Osteoblast (primary cell): ENCODE results near the gene WHRN. TPM values are rescaled to one million over a fixed set of nuclear protein-coding genes. Genes with fewer than 3 reads are reported as not detected.
A peak's percentile ranks its signal among the peaks of the same experiment; 100 is the strongest.

Source experiments
- DNase-seq: peaks from one replicate; pipeline ENCODE4 v3.0.0; 2011; ENCODE audit warnings: low spot score, mixed read lengths; ENCODE audit not compliant: insufficient read length; ENCODE audit errors: missing footprints
- H2AFZ ChIP-seq: 2 replicates; pipeline ENCODE4 v1.6.0; 2011; ENCODE audit warnings: mild to moderate bottlenecking, low read length
- H3K27ac ChIP-seq: 2 replicates; pipeline ENCODE4 v1.5.1; 2011; ENCODE audit warnings: mild to moderate bottlenecking, low read depth, low read length, moderate library complexity
- H3K27me3 ChIP-seq: 2 replicates; pipeline ENCODE4 v1.6.0; 2012; ENCODE audit warnings: mild to moderate bottlenecking, control low read depth, inconsistent platforms, low read length, moderate library complexity; ENCODE audit not compliant: insufficient read depth
- H3K36me3 ChIP-seq: 2 replicates; pipeline ENCODE4 v1.5.1; 2011; ENCODE audit warnings: mild to moderate bottlenecking, low read length, control low read depth, moderate library complexity; ENCODE audit not compliant: insufficient read depth
- H3K4me1 ChIP-seq: 2 replicates; pipeline ENCODE4 v1.5.1; 2011; ENCODE audit warnings: mild to moderate bottlenecking, low read length, control low read depth, moderate library complexity; ENCODE audit not compliant: insufficient read depth
- H3K4me2 ChIP-seq: 2 replicates; pipeline ENCODE4 v1.6.0; 2011; ENCODE audit warnings: mild to moderate bottlenecking, low read length; ENCODE audit not compliant: insufficient read depth
- H3K4me3 ChIP-seq: fragments of 200-600 bp; sonication (generic); 3 replicates; pipeline ENCODE4 v1.5.1; 2012; ENCODE audit warnings: mild to moderate bottlenecking, low read length, inconsistent platforms; ENCODE audit not compliant: insufficient read depth
- H3K79me2 ChIP-seq: 2 replicates; pipeline ENCODE4 v1.6.0; 2012; ENCODE audit warnings: mild to moderate bottlenecking, low read length, control low read depth, inconsistent platforms; ENCODE audit not compliant: insufficient read depth
- H3K9me3 ChIP-seq: 2 replicates; pipeline ENCODE4 v1.5.1; 2011; ENCODE audit warnings: low read depth, low read length, control low read depth
- H4K20me1 ChIP-seq: 2 replicates; pipeline ENCODE4 v1.6.0; 2012; ENCODE audit warnings: mild to moderate bottlenecking, low read length, control low read depth; ENCODE audit not compliant: insufficient read depth
- CTCF ChIP-seq: IDR thresholded peaks from 2 replicates; pipeline ENCODE4 v1.5.1; 2011; ENCODE audit warnings: mild to moderate bottlenecking, low read depth, low read length, moderate library complexity; ENCODE audit errors: extremely low read depth
- total RNA-seq: library from RNA; depleted of rRNA; stranded (reverse); fragments of >200 nt; gene quantifications from 2 replicates; pipeline ENCODE4 v1.2.3, GENCODE V29; 2012

Gene WHRN
- total RNA-seq, 1 donor: 2.2 TPM

- Histone ChIP-seq H4K20me1 (no peaks in the 10 kb centered on the region), H3K4me1 (peaks cover 53% of the 10 kb centered on the region), H3K79me2 (peaks cover 49% of the 10 kb centered on the region), H3K4me2 (peak overlapping the region; percentile 80), H3K9me3 (no peaks in the 10 kb centered on the region), H3K27ac (peak overlapping the region; percentile 74), H3K27me3 (no peaks in the 10 kb centered on the region), H2AFZ (peak overlapping the region; percentile 26), H3K36me3 (no peaks in the 10 kb centered on the region), H3K4me3 (no peak overlapping the region)
- DNase-seq: peak; percentile 95
- TF ChIP-seq CTCF: no peak
Observed at GRCh38 chr9:114385397-114386181, 119.7 kb downstream of the WHRN start.

- DNase-seq: no peak
- TF ChIP-seq CTCF: no peak
- peak overlapping the region; percentile 26 for H2AFZ ChIP-seq
Observed at GRCh38 chr9:114384836-114385396, 120.4 kb downstream of the WHRN start.

GRCh38 chr9:114384341-114384740 is 120.9 kb downstream of the WHRN start:
- Histone ChIP-seq H2AFZ (no peak overlapping the region), H3K27me3 (no peaks in the 10 kb centered on the region), H3K4me2 (no peak overlapping the region), H3K27ac (peak overlapping the region; percentile 74), H3K9me3 (no peaks in the 10 kb centered on the region), H3K79me2 (peaks cover 49% of the 10 kb centered on the region), H3K36me3 (peaks cover 11% of the 10 kb centered on the region), H3K4me1 (peaks cover 53% of the 10 kb centered on the region), H4K20me1 (no peaks in the 10 kb centered on the region), H3K4me3 (no peak overlapping the region)
- DNase-seq: no peak
- no peak for TF ChIP-seq CTCF

More at GRCh38 chr9:114384836-114385396, 120.4 kb downstream of the WHRN start:
- H4K20me1 ChIP-seq: no peaks in the 10 kb centered on the region
- peak overlapping the region; percentile 80 for H3K4me2 ChIP-seq
- peaks cover 6% of the 10 kb centered on the region for H3K36me3 ChIP-seq
- peaks cover 53% of the 10 kb centered on the region for H3K4me1 ChIP-seq
- H3K9me3 ChIP-seq: no peaks in the 10 kb centered on the region
- H3K79me2 ChIP-seq: peaks cover 49% of the 10 kb centered on the region
- H3K4me3 ChIP-seq: no peak overlapping the region
- peak overlapping the region; percentile 74 for H3K27ac ChIP-seq
- no peaks in the 10 kb centered on the region for H3K27me3 ChIP-seq

GRCh38 chr9:114383521-114384231 is 121.6 kb downstream of the WHRN start:
- Histone ChIP-seq H3K27ac (peak overlapping the region; percentile 74), H3K79me2 (peaks cover 49% of the 10 kb centered on the region), H3K4me3 (peak overlapping the region; percentile 41), H3K4me1 (peaks cover 53% of the 10 kb centered on the region), H3K36me3 (peaks cover 14% of the 10 kb centered on the region), H3K9me3 (no peaks in the 10 kb centered on the region), H4K20me1 (no peaks in the 10 kb centered on the region), H3K27me3 (no peaks in the 10 kb centered on the region), H3K4me2 (peak overlapping the region; percentile 61), H2AFZ (peak overlapping the region; percentile 28)
- no peak for TF ChIP-seq CTCF
- DNase-seq: peak; percentile 94
